EH (cell line): ENCODE results near the gene SYTL5.
"Not testable (repeated sequence)": the region's sequence is repeated elsewhere in the genome, so short reads cannot be mapped to it uniquely, and the experiment has no call there.

Experiments
- DNase-seq: peaks from one replicate; pipeline ENCODE4 v3.0.0-alpha.2; 2015; ENCODE audit warnings: low read depth

SYTL5 gene

GRCh38 chrX:38006291-38006690 is at the start of gene SYTL5:
Gene SYTL5, plus strand, starts transcription at chrX:38006553. Its CDS starts 27,337 bp downstream, at chrX:38033890.
- DNase-seq = no peak

- DNase-seq = peak; percentile 25
Measured at GRCh38 chrX:37958525-37959211, 47.7 kb upstream of the SYTL5 start.

GRCh38 chrX:37959212-37960021 is 46.9 kb upstream of the SYTL5 start:
- no peak for DNase-seq

GRCh38 chrX:37961118-37961517 is 45.2 kb upstream of the SYTL5 start:
- no peak for DNase-seq

- no peak for DNase-seq
Measured at GRCh38 chrX:37967714-37968113, 38.6 kb upstream of the SYTL5 start.

GRCh38 chrX:37975421-37975820 is 30.9 kb upstream of the SYTL5 start:
- DNase-seq = no peak

GRCh38 chrX:37976153-37976552 is 30.2 kb upstream of the SYTL5 start:
- no peak for DNase-seq

- DNase-seq = no peak
Measured at GRCh38 chrX:37984880-37985279, 21.5 kb upstream of the SYTL5 start.

GRCh38 chrX:37986893-37987292 is 19.5 kb upstream of the SYTL5 start:
- peak; percentile 37 for DNase-seq

GRCh38 chrX:37989304-37989703 is 17.0 kb upstream of the SYTL5 start:
- DNase-seq = no peak

- DNase-seq = not testable (repeated sequence)
Measured at GRCh38 chrX:37991303-37991702, 15.1 kb upstream of the SYTL5 start.

- no peak for DNase-seq
Measured at GRCh38 chrX:37993176-37993575, 13.2 kb upstream of the SYTL5 start.

- DNase-seq = no peak
Measured at GRCh38 chrX:37993837-37994619, 12.3 kb upstream of the SYTL5 start.

- DNase-seq = no peak
Measured at GRCh38 chrX:37995428-37995827, 10.9 kb upstream of the SYTL5 start.

GRCh38 chrX:37997096-37997495 is 9.3 kb upstream of the SYTL5 start:
- no peak for DNase-seq

- peak; percentile 6 for DNase-seq
Measured at GRCh38 chrX:37998586-37999262, 7.6 kb upstream of the SYTL5 start.

GRCh38 chrX:38000706-38001105 is 5.6 kb upstream of the SYTL5 start:
- DNase-seq = no peak

GRCh38 chrX:38004046-38004445 is 2.3 kb upstream of the SYTL5 start:
- DNase-seq = no peak

GRCh38 chrX:38006778-38007177 is 425 bp downstream of the SYTL5 start:
- DNase-seq = no peak

GRCh38 chrX:38008658-38009057 is 2.3 kb downstream of the SYTL5 start:
- DNase-seq = no peak

GRCh38 chrX:38009641-38010040 is 3.3 kb downstream of the SYTL5 start:
- DNase-seq = no peak

- no peak for DNase-seq
Measured at GRCh38 chrX:38018766-38019425, 12.5 kb downstream of the SYTL5 start.
